ENCODE data around the gene KLHDC3. TPM values are rescaled to one million over a fixed set of nuclear protein-coding genes. Genes with fewer than 3 reads are reported as not detected.
"Not testable (repeated sequence)": the region's sequence is repeated elsewhere in the genome, so short reads cannot be mapped to it uniquely, and the experiment has no call there.

Gene KLHDC3
- total and polyA plus RNA-seq, 2 experiments from 2014 or later: 334 to 343 TPM

- no peak for DNase-seq (ENCODE audit: low read depth in 1 of 2, low spot score in 1 of 2)
- H3K27ac ChIP-seq: no peak overlapping the region
These were observed 23.1 kb downstream of the KLHDC3 start for GRCh38 chr6:43037197-43037596.

DNA sequence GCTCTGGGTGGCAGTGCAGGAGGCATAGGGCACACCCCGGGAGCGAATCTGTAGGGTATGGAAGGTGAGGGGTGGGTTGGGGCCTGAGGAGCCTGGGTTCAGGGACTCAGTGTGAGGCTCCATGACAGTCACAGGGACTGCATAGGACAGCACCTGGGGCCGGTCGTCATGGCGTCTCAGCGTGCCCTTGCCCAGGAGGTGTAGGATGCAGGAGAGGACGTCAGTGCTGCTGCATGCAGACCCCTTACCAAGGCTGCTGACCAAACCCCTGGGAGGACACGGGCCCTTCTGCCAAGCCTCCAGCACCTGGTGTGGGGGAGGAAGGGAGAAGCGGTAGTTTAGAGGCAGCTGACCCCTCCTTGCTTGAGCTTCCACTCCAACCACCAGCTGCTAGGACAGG is 23.7 kb downstream of the KLHDC3 start:
- Histone ChIP-seq H3K4me3 (no peak overlapping the region), H3K36me3 (peaks cover 45% of the 10 kb centered on the region), H3K4me1 (ENCODE audit: low read depth) (no peaks in the 10 kb centered on the region), H3K9me3 (ENCODE audit: low read depth) (no peaks in the 10 kb centered on the region), H3K27ac (no peak overlapping the region), H3K27me3 (no peaks in the 10 kb centered on the region)
- TF ChIP-seq, protein P1, sequence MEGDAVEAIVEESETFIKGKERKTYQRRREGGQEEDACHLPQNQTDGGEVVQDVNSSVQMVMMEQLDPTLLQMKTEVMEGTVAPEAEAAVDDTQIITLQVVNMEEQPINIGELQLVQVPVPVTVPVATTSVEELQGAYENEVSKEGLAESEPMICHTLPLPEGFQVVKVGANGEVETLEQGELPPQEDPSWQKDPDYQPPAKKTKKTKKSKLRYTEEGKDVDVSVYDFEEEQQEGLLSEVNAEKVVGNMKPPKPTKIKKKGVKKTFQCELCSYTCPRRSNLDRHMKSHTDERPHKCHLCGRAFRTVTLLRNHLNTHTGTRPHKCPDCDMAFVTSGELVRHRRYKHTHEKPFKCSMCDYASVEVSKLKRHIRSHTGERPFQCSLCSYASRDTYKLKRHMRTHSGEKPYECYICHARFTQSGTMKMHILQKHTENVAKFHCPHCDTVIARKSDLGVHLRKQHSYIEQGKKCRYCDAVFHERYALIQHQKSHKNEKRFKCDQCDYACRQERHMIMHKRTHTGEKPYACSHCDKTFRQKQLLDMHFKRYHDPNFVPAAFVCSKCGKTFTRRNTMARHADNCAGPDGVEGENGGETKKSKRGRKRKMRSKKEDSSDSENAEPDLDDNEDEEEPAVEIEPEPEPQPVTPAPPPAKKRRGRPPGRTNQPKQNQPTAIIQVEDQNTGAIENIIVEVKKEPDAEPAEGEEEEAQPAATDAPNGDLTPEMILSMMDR (IDR thresholded peaks at IDR 0.05; ENCODE audit: low read depth, low read length): no peak
- no peak for DNase-seq (ENCODE audit: low read depth in 1 of 2, low spot score in 1 of 2)

More at GRCh38 chr6:43037197-43037596, 23.1 kb downstream of the KLHDC3 start:
- peaks cover 40% of the 10 kb centered on the region for H3K36me3 ChIP-seq
- H3K4me3 ChIP-seq: no peak overlapping the region
- H3K27me3 ChIP-seq: no peaks in the 10 kb centered on the region
- TF ChIP-seq, protein P1 (IDR thresholded peaks at IDR 0.05; ENCODE audit: low read depth, low read length): no peak
- no peaks in the 10 kb centered on the region for H3K4me1 ChIP-seq (ENCODE audit: low read depth)
- H3K9me3 ChIP-seq (ENCODE audit: low read depth): no peaks in the 10 kb centered on the region

DNA sequence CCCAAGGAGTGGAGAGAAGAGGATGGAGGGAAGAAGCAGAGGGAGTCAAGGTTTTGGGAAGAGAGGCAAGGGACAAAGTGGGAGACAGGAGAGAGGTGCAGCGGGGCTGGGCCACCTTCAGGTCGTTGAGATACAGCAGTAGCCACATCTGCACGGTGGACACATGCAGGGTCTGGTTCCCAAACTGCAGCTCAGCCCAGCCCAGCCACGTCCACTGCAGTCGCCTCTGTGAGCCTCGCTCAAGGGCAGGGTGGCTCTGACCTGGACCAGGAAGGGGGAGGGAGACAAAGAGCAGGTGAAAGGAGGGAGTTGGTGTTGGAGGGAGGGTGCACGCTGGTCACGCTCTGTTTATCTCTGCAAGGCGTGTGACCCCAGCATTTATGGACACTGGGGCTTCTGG is 24.7 kb downstream of the KLHDC3 start:
- DNase-seq (ENCODE audit: low read depth in 1 of 2, low spot score in 1 of 2): no peak
- H3K27me3 ChIP-seq: no peaks in the 10 kb centered on the region

GRCh38 chr6:43040542-43041257 is 26.7 kb downstream of the KLHDC3 start:
- no peaks in the 10 kb centered on the region for H3K4me1 ChIP-seq (ENCODE audit: low read depth)
- H3K36me3 ChIP-seq: peaks cover 60% of the 10 kb centered on the region
- DNase-seq (ENCODE audit: low read depth in 1 of 2, low spot score in 1 of 2): no peak
- TF ChIP-seq, protein P1 (IDR thresholded peaks at IDR 0.05; ENCODE audit: low read depth, low read length): no peak
- no peak overlapping the region for H3K4me3 ChIP-seq
- H3K9me3 ChIP-seq (ENCODE audit: low read depth): no peaks in the 10 kb centered on the region
- H3K27ac ChIP-seq: no peak overlapping the region
- H3K27me3 ChIP-seq: no peaks in the 10 kb centered on the region

More for the DNA sequence above, 24.7 kb downstream of the KLHDC3 start:
- TF ChIP-seq, protein P1 (IDR thresholded peaks at IDR 0.05; ENCODE audit: low read depth, low read length): no peak
- H3K4me3 ChIP-seq: no peak overlapping the region
- no peaks in the 10 kb centered on the region for H3K4me1 ChIP-seq (ENCODE audit: low read depth)
- no peaks in the 10 kb centered on the region for H3K9me3 ChIP-seq (ENCODE audit: low read depth)
- H3K36me3 ChIP-seq: peaks cover 55% of the 10 kb centered on the region
- no peak overlapping the region for H3K27ac ChIP-seq

DNA sequence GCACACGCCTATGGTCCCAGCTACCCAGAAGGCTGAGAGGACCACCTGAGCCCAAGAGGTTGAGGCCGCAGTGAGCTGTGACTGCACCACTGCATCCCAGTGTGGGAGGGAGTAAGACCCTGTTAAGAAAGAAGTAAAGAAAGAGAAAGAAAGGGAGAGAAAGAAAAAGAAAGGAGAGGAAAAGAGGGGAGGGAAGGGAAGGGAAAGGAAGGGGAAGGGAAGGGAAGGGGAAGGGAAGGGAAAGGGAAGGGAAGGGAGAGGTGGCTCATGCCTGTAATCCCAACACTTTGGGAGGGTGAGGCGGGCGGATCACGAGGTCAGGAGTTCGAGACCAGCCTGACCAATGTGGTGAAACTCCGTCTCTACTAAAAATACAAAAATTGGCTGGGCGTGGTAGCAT is 27.4 kb downstream of the KLHDC3 start:
- H3K27me3 ChIP-seq; H3K4me1 ChIP-seq (ENCODE audit: low read depth); DNase-seq (ENCODE audit: low read depth in 1 of 2, low spot score in 1 of 2); H3K9me3 ChIP-seq (ENCODE audit: low read depth); H3K4me3 ChIP-seq; H3K27ac ChIP-seq: not testable (repeated sequence)
- peaks cover 67% of the 10 kb centered on the region for H3K36me3 ChIP-seq

DNA sequence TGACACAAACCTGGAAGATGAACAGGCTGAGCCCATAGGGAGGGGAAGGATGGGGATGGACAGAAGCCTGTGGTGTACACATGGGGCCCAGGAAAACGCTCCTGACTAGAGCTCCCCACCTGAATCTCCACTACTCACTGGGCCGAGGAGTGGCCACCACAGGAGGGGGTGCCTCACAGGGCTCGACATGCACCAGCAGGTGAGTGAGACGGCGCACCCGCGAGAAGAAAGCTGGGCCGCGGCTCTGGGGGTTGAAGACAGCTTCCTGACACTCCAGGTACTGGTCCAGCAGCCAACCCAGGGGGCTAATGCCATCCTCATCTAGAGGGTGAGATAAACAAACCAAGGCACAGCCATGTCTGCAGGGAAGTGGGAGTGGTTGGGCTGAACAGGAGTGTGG is 29.3 kb downstream of the KLHDC3 start:
- H3K4me3 ChIP-seq: no peak overlapping the region
- DNase-seq (ENCODE audit: low read depth in 1 of 2, low spot score in 1 of 2): no peak
- TF ChIP-seq, protein P1 (IDR thresholded peaks at IDR 0.05; ENCODE audit: low read depth, low read length): no peak
- H3K27me3 ChIP-seq: no peaks in the 10 kb centered on the region
- peaks cover 62% of the 10 kb centered on the region for H3K36me3 ChIP-seq
- no peaks in the 10 kb centered on the region for H3K4me1 ChIP-seq (ENCODE audit: low read depth)
- no peaks in the 10 kb centered on the region for H3K9me3 ChIP-seq (ENCODE audit: low read depth)
- no peak overlapping the region for H3K27ac ChIP-seq
